Stimulated activated CD8-positive, alpha-beta memory T cell treated with anti-CD3 and anti-CD28 coated beads, Interleukin-15, amount 100 ng/mL, for 48 hours (primary cell): Measurements from ENCODE around the gene PECR.
"Not testable (repeated sequence)": the region's sequence is repeated elsewhere in the genome, so short reads cannot be mapped to it uniquely, and the experiment has no call there.

Experiments used
- DNase-seq, 2 donors: peaks; one replicate each; pipeline ENCODE4 v3.0.0-alpha.2; 2020; ENCODE audit warnings: low read depth in 2 of 2

PECR gene

DNA sequence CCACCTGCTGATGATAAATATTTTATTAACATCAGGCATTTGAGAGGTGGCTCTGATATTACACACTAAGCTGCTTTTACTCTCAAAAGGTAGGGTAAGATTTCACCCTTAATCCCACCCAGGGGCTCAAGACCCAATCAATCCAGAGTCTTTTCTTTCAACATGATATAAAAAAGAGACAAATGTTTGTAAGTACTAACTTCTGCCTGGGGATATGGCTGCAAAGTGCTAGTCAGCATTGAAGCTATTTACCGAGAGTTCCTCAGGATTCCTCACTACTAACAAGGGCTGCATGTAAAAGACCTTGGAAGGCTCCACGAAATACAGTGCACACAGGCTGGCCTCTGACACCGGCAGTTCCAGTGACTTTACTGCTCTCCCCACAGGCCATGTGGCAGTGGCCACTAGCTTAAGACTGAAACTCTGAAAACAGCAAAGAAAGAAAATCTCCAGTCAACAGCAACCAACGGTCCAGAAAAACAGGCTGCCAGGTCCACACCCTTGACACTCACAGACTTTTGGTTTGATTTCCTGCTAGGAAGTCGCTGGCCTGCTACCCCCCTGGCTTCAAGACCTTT, 79.4 kb downstream of the PECR start:
- DNase-seq: no peak

DNA sequence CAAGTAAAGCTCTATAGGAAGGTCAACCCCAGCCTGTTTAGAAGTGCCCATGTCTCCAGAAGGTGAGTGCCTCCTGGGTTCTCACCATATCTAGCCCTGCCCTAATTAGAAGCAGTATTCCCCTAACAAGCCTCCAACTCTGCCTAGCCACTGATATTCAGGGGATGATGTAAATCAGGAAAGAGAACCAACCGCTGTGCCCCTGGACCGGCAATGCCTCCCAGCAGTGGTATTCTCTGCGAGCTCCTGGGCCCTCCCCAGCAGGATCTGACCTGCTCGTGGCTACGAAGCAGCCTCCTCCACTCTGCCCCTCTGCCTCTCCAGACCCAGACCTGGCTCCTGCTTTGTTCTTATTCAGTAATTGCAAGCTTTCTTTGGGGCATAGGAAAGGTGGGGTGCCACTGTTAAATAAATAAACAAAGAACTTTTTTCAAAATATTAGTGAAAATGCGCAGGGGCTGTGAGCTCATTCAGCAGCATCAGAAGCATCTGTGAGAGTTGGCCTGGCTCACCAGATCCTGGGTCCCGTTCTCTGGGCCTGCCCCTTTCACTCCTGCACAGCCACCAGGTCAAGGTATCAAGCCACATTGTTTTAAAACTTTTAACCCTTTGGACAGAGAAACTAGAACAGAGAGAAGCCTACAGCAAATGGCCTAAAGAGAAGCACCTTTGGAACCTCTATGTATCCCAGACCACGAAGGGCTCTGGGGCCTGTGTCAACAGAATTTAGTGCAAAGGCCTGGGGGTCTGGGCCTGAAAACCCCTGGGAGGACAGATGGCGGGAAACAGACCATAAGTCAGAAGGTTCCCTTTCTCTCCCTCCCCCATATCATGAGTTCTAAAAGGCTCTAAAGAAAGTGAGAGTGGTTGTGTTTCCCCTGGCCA, 80.2 kb downstream of the PECR start:
- DNase-seq: no peak

DNA sequence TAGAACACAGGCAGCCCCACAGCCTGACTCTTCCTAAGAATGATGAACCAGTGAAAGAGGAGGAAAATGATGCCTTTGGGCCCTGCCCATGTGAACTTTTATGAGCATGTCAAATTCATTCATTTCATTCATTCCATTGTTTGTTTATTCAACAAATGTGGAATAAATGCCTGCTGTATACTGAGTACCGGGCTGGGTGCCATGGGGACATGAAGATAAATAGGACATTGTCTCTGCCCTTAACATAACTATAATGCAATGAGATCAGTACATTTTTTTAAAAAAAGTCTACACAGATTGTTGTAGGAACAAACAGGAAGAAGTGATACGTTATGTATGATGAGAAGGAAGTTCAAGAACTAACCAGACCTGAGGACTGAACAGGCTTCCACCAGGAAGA, 83.0 kb downstream of the PECR start:
- no peak for DNase-seq

DNA sequence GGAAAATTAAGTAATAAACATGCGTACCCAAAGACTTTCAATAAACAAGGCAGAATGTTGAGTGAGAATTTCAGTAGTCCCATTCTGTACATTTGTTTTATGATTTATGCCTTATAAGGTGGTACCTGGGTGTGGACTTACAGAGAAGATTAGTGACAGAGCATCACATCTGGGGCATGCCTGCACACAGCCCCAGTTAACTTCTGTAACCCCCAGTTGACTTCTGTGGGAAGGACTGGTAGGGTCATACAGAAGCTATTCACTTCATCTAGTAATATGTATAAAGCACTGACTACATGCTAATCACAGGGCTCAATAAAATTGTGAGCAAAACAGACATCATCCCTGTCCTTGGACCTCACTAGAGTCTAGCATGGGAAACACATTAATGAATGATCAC, 84.4 kb downstream of the PECR start:
- DNase-seq: no peak

DNA sequence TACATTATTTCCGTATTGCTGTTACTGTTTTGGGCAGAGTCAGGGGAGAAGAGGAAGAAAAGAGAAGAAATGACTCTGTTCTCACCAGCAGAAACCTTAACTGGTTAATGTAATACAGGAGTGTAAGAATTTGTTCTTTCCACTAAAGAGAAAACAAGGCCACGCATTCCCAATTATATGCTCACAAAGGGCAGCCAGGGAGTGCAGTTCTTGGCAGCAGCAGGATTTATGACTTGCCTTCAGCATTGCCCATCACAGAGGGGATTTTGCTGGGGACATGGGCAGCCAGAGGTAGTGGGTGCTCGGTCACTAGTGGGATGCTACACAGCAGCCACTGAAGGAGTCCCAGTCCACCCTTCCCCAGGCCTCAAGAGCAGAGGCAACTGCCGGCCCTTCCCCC, 86.7 kb downstream of the PECR start:
- DNase-seq: no peak

DNA sequence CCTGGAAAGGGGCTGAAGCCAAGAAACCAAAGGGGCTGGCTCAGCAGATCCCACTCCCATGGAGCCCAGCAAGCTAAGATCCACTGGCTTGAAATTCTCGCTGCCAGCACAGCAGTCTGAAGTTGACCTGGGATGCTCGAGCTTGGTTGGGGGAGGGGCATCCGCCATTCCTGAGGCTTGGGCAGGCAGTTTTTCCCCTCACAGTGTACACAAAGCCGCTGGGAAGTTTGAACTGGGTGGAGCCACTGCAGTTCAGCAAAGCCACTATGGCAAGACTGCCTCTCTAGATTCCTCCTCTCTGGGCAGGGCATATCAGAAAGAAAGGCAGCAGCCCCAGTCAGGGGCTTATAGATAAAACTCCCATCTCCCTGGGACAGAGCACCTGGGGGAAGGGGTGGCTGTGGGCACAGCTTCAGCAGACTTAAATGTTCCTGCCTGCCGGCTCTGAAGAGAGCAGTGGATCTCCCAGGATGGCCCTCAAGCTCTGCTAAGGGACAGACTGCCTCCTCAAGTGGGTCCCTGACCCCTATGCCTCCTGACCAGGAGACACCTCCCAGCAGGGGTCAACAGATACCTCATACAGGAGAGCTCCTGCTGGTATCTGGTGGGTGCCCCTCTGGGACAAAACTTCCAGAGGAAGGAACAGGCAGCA, 92.9 kb downstream of the PECR start:
- not testable (repeated sequence) for DNase-seq
